ENCODE data around the gene FOXI3. TPM values are rescaled to one million over a fixed set of nuclear protein-coding genes. Genes with fewer than 3 reads are reported as not detected.
"Not testable (repeated sequence)": the region's sequence is repeated elsewhere in the genome, so short reads cannot be mapped to it uniquely, and the experiment has no call there.

Gene FOXI3
- total RNA-seq, 2 donors from 2014 or later: 0.40 TPM; not detected in 1

DNA sequence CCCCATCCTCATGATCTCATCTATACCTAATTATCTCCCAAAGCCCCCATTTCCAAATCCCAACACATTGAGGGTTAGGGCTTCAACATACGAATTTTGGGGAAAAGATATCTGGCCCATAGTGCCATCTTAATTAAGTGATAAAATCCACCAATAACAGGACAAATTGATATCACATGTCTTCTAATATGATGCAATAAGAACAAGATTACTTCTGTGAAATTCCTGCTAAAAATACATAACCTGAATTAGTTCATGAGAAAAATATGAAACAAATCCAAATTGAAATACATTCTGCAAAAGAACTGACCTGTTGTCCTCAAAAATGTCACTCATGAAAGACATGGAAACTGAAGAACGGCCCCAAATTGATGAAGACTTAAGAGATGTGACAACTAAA is 28.8 kb downstream of the FOXI3 start:
- TF ChIP-seq POLR2AphosphoS5 (IDR thresholded peaks at IDR 0.05) (no peak), POLR2A (IDR thresholded peaks at IDR 0.05) (no peak)
- TF ChIP-seq, protein P1, sequence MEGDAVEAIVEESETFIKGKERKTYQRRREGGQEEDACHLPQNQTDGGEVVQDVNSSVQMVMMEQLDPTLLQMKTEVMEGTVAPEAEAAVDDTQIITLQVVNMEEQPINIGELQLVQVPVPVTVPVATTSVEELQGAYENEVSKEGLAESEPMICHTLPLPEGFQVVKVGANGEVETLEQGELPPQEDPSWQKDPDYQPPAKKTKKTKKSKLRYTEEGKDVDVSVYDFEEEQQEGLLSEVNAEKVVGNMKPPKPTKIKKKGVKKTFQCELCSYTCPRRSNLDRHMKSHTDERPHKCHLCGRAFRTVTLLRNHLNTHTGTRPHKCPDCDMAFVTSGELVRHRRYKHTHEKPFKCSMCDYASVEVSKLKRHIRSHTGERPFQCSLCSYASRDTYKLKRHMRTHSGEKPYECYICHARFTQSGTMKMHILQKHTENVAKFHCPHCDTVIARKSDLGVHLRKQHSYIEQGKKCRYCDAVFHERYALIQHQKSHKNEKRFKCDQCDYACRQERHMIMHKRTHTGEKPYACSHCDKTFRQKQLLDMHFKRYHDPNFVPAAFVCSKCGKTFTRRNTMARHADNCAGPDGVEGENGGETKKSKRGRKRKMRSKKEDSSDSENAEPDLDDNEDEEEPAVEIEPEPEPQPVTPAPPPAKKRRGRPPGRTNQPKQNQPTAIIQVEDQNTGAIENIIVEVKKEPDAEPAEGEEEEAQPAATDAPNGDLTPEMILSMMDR (IDR thresholded peaks at IDR 0.05): no peak
- intact Hi-C loops (cut with DNase I): no loop called here
- H3K4me1 ChIP-seq (replicated peaks): no peaks in the 10 kb centered on the region
- 82% methylated on average over 2 of the region's 2 CpGs for WGBS
- H3K4me3 ChIP-seq: no peak overlapping the region
- no peaks in the 10 kb centered on the region for H3K36me3 ChIP-seq
- DNase-seq (ENCODE audit: low spot score): no peak
- H3K9me3 ChIP-seq: no peaks in the 10 kb centered on the region
- H3K27me3 ChIP-seq (replicated peaks; ENCODE audit: insufficient read depth): no peaks in the 10 kb centered on the region
- no peak overlapping the region for H3K27ac ChIP-seq

DNA sequence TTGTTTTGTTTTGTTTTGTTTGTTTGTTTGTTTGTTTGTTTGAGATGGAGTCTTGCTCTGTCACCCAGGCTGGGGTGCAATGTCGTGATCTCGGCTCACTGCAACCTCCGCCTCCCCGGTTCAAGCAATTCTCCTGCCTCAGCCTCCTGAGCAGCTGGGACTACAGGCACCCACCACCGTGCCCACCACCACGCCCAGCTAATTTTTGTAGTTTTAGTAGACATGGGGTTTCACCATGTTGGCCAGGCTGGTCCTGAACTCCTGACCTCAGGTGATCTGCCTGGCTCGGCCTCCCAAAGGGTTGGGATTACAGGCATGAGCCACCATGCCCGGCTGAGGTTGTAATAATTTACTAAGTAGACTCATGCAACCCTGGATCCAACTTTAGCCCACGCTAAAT is 33.4 kb downstream of the FOXI3 start:
- H3K9me3 ChIP-seq; H3K27ac ChIP-seq; H3K4me3 ChIP-seq; DNase-seq (ENCODE audit: low spot score); H3K27me3 ChIP-seq (replicated peaks; ENCODE audit: insufficient read depth); H3K36me3 ChIP-seq; intact Hi-C loops (cut with DNase I); H3K4me1 ChIP-seq (replicated peaks): not testable (repeated sequence)
- WGBS: 90% methylated on average over 9 of the region's 9 CpGs

DNA sequence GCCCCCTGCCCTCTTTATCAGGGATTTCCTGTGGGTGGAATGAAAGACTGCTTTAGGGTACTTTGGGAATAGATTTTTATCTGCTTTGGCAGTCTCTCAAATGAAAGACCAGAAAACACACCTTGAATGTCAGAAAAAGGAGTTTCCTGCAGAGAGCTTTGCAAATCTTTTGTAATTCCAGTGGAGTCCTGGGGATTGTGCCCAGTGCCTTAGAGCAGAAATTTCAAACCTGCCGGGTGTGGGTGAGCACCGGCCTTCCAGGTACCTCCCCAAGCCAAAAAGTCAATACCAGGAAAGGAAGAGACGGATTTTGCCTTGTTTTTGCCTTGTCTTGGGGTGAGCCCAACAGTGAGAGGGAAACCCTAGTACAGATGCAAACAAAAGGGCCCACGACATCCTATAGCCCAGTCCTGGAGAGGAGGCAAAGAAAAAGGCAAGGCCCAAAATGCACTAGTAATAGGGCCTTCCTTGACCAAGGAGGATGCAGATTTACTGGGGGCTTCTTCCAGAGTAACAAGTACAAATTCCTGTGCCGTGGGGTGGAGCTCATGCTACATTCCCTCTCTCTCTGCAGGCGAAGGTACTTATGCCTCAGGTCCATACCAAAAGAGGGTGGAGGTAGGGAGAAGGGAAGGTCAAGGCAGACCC is 36.4 kb downstream of the FOXI3 start:
- Histone ChIP-seq H3K4me1 (replicated peaks) (no peaks in the 10 kb centered on the region), H3K27me3 (replicated peaks; ENCODE audit: insufficient read depth) (no peaks in the 10 kb centered on the region), H3K36me3 (no peaks in the 10 kb centered on the region), H3K9me3 (no peaks in the 10 kb centered on the region), H3K4me3 (no peak overlapping the region), H3K27ac (no peak overlapping the region)
- no peak for DNase-seq (ENCODE audit: low spot score)
- TF ChIP-seq POLR2A (IDR thresholded peaks at IDR 0.05) (no peak), POLR2AphosphoS5 (IDR thresholded peaks at IDR 0.05) (no peak)
- TF ChIP-seq, protein P1 (IDR thresholded peaks at IDR 0.05): no peak
- intact Hi-C loops (cut with DNase I): no loop called here
- 43% methylated on average over 6 of the region's 6 CpGs for WGBS

DNA sequence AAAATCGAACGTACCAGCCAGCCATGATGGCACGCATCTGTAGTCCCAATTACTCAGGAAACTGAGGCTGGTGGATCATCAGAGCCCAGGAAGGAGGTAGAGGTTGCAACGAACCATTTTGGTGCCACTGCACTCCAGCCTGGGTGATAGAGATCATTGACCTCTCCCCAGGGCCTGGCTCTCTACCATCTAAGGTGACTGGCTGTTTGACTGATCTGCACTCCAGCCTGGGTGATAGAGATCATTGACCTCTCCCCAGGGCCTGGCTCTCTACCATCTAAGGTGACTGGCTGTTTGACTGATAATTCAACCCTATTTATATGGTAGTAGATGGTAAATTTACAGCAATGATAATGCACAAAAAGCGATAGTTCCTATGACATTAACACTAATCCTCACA is 43.6 kb downstream of the FOXI3 start:
- H3K27me3 ChIP-seq (replicated peaks; ENCODE audit: insufficient read depth); H3K4me3 ChIP-seq; H3K36me3 ChIP-seq; H3K9me3 ChIP-seq; DNase-seq (ENCODE audit: low spot score); H3K4me1 ChIP-seq (replicated peaks); intact Hi-C loops (cut with DNase I); H3K27ac ChIP-seq: not testable (repeated sequence)
- 69% methylated on average over 5 of the region's 5 CpGs for WGBS

DNA sequence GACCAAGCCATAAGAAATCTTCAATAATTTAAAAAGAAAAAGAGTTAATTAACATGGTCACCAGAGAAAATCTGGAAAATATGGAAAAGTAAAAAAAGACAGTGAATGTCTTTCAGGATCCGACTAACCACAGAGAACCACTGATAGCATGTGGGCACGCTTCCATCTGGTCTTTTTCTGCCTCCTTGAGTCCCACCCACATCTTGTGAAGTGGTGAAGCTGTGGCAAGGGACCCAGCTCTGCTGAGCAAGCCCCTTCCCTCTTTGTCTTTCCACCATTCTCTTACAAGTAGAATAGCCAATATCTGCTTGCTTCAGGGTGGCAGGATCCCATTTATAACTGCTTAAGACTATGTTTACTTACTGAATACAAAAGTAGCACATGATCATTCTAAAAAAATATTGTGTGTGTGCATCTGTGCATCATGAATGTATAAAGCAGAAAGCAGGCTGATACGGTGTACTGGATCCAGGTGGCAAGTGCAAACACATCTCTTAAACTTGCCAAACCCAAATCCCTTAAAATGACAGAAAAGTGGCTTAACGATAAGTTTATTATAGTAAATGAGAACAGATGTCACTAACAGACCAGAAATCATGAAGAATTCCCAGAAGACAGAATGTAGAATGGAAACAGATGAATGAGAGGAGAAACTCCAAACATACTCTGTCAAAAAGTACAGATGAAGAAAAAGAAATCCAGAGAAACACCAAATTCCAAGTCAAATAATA is 52.3 kb downstream of the FOXI3 start:
- no peak for DNase-seq (ENCODE audit: low spot score)
- H3K27me3 ChIP-seq (replicated peaks; ENCODE audit: insufficient read depth): no peaks in the 10 kb centered on the region
- intact Hi-C loops (cut with DNase I): no loop called here
- no peak overlapping the region for H3K27ac ChIP-seq
- H3K4me3 ChIP-seq: no peak overlapping the region
- H3K36me3 ChIP-seq: no peaks in the 10 kb centered on the region
- TF ChIP-seq POLR2A (IDR thresholded peaks at IDR 0.05) (no peak), POLR2AphosphoS5 (IDR thresholded peaks at IDR 0.05) (no peak)
- TF ChIP-seq, protein P1 (IDR thresholded peaks at IDR 0.05): no peak
- no peaks in the 10 kb centered on the region for H3K9me3 ChIP-seq
- H3K4me1 ChIP-seq (replicated peaks): no peaks in the 10 kb centered on the region
- 31% methylated on average over 4 of the region's 4 CpGs for WGBS

DNA sequence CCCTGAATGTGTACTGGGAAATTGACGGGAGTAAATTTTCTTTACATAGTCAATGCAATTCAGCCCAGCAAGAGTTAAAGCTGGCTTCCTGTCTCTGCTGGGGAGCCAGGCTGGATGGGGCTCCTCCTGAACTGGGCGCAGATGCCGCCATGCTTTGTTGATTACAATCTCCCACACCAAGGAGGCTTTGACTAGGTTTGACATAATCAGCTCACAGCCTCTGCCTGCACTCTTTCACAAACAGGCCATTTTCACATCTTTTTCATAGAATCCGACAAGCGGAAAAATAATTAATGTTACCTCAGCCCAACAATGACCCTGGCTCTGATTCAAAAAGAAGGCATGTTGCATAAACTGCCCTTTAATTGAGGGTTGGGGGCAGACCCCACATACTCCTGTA is 54.3 kb downstream of the FOXI3 start:
- TF ChIP-seq POLR2AphosphoS5 (IDR thresholded peaks at IDR 0.05) (no peak), POLR2A (IDR thresholded peaks at IDR 0.05) (no peak)
- TF ChIP-seq, protein P1 (IDR thresholded peaks at IDR 0.05): no peak
- no peak overlapping the region for H3K27ac ChIP-seq
- no peak overlapping the region for H3K4me3 ChIP-seq
- DNase-seq (ENCODE audit: low spot score): no peak
- 64% methylated on average over 5 of the region's 5 CpGs for WGBS
- intact Hi-C loops (cut with DNase I): no loop called here
- H3K36me3 ChIP-seq: no peaks in the 10 kb centered on the region
- H3K9me3 ChIP-seq: no peaks in the 10 kb centered on the region
- no peaks in the 10 kb centered on the region for H3K27me3 ChIP-seq (replicated peaks; ENCODE audit: insufficient read depth)
- H3K4me1 ChIP-seq (replicated peaks): no peaks in the 10 kb centered on the region

Measured in prostate gland (tissue), 2 donors.